Cerebellar nuclear complex (tissue), 1 donor: ENCODE results near the gene CA5A.

Source experiments
- DNase-seq, 2 experiments: peaks; one replicate each; lab custom pipeline; 2025; lab: John Stamatoyannopoulos, UW

CA5A gene

GRCh38 chr16:87963400-87963799 is 27.1 kb upstream of the CA5A start:
- no peak for DNase-seq

GRCh38 chr16:87961623-87962022 is 25.3 kb upstream of the CA5A start:
- DNase-seq = no peak

- DNase-seq = no peak
Measured at GRCh38 chr16:87960852-87961251, 24.5 kb upstream of the CA5A start.

- no peak for DNase-seq
Measured at GRCh38 chr16:87960296-87960695, 24.0 kb upstream of the CA5A start.

DNA sequence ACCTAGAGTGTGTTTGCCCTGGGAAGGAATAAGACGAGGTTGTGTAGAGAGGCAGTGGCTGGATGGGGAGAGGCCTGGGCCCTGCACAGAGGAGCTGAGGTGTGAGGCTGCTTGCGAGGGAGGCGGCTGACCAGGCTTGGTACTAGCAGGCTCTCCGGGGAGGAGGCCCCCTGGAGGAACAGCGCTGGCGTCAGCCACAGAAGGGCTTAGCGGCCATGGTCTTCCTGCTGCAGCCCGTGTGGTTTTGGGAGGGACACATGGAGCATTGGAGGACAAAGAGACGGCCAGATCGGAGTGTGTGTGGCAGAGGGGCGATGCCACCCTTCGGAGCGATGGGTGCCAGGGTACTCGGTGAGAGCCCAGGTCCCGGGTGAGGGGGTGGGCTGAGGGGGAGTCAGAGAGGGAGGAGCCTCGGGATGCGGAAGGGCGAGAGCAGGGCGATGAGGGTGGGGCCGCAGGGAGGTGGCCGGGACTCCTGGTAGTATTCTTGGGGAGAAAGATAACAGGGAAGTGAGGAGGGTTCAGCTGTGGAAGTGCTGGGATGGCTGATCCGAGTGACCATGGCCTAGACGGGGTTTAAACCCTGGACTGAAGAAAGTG is 23.2 kb upstream of the CA5A start:
- no peak for DNase-seq

DNA sequence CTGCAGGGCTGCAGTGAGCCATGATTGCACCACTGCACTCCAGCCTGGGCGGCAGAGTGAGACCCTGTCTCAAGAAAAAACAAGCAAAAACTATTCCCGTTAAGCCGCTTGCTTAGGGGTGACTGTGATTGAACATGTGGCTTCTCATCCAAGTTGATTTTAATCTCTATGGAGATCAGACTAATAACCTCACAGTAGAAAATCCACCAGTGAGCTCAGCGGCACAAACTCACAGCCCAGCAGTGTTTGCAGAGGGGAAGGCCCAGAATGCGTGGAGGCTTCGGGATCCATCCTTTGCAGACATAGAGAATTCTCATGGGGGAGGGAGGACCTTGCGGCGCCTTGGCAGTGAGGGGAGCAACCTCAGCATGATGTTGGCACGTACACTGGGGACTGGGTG is 22.3 kb upstream of the CA5A start:
- no peak for DNase-seq

GRCh38 chr16:87957296-87958094 is 21.2 kb upstream of the CA5A start:
- DNase-seq = no peak

- no peak for DNase-seq
Measured at GRCh38 chr16:87956365-87957231, 20.3 kb upstream of the CA5A start.

DNA sequence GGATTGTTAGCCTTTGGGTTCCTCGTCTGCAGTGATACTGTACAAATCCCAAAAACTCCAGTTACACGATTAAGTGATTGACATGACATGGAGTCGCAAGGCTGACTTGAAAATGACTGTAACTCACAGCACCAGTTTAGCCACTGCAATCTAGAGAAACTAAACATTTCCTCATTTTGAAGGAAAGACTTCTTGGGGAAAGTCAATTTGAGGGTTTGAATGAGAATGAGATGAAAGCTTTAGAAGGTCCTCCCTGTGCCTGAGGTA is 19.7 kb upstream of the CA5A start:
- DNase-seq = no peak

- DNase-seq = no peak
Measured at GRCh38 chr16:87955302-87956097, 19.2 kb upstream of the CA5A start.

GRCh38 chr16:87954826-87955225 is 18.5 kb upstream of the CA5A start:
- no peak for DNase-seq

DNA sequence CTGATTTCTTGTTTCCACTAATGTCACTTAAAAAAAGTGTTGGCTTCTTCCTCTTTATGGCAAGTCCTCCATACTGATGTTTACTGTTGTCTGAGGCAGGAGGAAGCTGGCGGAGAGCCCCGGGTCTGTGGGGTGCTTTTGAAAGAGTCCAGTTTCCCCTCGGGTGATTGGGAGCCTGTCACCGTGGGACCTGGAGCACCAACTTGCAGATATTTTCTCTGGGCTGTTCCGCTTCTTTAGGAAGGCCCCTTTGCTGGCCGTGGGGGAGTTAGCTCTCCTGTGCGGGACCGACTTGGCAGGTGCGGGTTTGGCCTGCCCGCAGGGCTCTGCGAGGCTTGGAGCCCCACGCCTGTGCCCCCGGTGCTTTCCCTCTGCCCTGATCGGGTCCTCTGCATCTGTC is 18.0 kb upstream of the CA5A start:
- no peak for DNase-seq

DNA sequence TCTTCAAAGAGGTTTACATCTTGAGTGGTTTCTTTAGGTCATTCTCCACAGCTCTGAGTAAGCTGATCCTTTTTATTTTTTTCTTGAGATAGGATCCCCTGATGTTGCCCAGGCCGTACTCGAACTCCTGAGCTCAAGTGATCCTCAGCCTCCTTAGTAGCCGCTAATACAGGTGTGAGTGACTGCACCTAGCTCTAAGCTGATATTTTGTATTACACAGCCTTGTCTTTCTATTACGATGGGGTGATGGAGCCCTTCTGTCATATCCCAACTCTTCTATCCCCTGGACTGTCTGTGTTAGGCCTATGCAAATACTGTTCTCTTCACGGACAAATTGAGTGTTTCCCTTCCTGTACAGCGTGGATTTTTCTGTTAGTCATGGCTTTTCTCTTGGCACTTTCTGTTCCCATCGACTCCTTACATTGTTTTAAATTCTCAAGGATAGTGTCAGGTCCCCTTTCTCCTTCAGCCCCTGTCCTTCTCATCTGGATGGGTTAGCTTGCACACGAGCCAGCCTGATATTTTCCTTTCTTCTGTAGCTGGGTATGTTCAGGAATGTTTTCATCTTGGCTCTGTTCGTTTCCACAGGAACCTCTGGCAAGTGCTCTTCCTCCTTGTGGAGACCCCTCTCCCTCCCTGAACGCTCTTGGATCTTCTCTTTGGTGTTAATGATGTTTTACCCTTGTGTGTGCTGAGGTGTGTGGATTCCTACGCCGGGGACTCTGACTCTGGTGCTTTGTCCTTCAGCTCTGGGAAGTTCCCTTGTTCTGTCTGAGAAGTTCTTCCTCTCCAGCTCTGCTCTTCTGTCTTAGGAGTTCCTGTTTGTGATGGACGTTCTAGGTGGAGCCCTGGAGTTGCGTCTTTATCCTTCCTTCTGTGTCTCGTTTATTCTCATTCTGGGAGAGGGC is 17.2 kb upstream of the CA5A start:
- DNase-seq = no peak

- DNase-seq = no peak
Measured at GRCh38 chr16:87952751-87953150, 16.4 kb upstream of the CA5A start.

GRCh38 chr16:87951552-87952538 is 15.5 kb upstream of the CA5A start:
- no peak for DNase-seq

GRCh38 chr16:87950765-87951551 is 14.6 kb upstream of the CA5A start, which contains the start of gene BANP:
BANP (plus strand) TSS chr16:87951434; CDS start chr16:87975116, 23,682 bp downstream.
- DNase-seq = peak; percentile 95 to 99

DNA sequence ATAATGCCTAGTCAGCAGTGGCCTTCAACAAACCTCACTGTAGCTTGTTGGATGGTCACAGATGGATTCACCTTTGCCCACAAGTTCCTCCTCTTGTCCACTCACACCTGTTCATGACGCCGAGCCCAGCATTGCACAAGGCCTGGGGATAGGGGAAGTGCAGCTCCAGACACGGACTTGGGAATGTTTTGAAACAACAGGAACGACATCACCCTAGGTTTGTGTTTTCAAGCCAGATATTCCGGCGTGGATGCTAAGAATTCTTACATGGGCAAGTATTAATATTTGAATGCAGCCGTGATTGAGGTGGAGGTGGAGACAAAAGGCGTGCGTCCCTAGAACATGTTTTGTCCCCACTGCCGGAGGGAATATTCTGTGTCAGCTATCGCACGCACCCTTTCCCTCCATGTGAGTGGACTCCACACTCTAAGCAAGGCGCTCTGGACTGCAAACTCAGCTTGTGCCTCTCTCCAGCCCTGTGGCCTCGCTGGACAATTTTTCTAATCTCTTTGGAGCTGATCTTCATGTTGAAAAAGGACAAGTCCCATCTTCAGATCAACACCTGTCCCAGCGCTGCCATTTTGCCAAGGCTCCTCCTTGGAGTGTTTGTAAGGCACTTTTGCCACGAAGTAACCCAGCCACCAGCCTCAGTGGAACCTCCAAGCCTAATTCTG is 12.9 kb upstream of the CA5A start:
- DNase-seq = no peak

GRCh38 chr16:87948735-87949070 is 12.4 kb upstream of the CA5A start:
- DNase-seq = no peak

GRCh38 chr16:87948119-87948545 is 11.8 kb upstream of the CA5A start:
- DNase-seq = no peak
